ENCODE results near the gene TGM1.

GRCh38 chr14:24289649-24290280 lies 26.8 kb upstream of the TGM1 start:
- TF ChIP-seq CTCF (IDR thresholded peaks at IDR 0.05; ENCODE audit: low read length): no peak
- no peak for TF ChIP-seq EZH2 (optimal IDR thresholded peaks at IDR 0.05; ENCODE audit: low read depth, low read length)
